Endodermal cell (in vitro differentiated cells): Measurements from ENCODE around the gene SPAG17. TPM values are rescaled to one million over a fixed set of nuclear protein-coding genes. Genes with fewer than 3 reads are reported as not detected.

ENCODE experiments used
- DNase-seq: peaks from one replicate; pipeline ENCODE4 v3.0.0-alpha.2; 2017
- H3K27ac ChIP-seq: 2 replicates; pipeline ENCODE4 v1.5.1; 2013; ENCODE audit warnings: mild to moderate bottlenecking, low read depth, low read length, moderate library complexity
- H3K27me3 ChIP-seq: 2 replicates; pipeline ENCODE4 v1.6.1; 2013; ENCODE audit warnings: mild to moderate bottlenecking, low read length, moderate library complexity; ENCODE audit not compliant: insufficient read depth, control insufficient read depth, poor library complexity, severe bottlenecking
- H3K36me3 ChIP-seq: 2 replicates; pipeline ENCODE4 v1.7.0; 2013; ENCODE audit warnings: mild to moderate bottlenecking, low read length, moderate library complexity; ENCODE audit not compliant: control insufficient read depth, insufficient read depth
- H3K4me1 ChIP-seq: one replicate; pipeline ENCODE4 v1.7.0; 2013; ENCODE audit warnings: low read length; ENCODE audit not compliant: control insufficient read depth, insufficient read depth
- H3K4me3 ChIP-seq: 2 replicates; pipeline ENCODE4 v1.5.1; 2013; ENCODE audit warnings: mild to moderate bottlenecking, low read length, moderate library complexity
- H3K9ac ChIP-seq: 2 replicates; pipeline ENCODE4 v1.6.1; 2013; ENCODE audit warnings: mild to moderate bottlenecking, low read length, moderate library complexity; ENCODE audit not compliant: poor library complexity, severe bottlenecking; ENCODE audit errors: extremely low read depth
- H3K9me3 ChIP-seq: 2 replicates; pipeline ENCODE4 v1.6.1; 2013; ENCODE audit warnings: mild to moderate bottlenecking, low read length, moderate library complexity; ENCODE audit not compliant: control insufficient read depth
- H3K27ac Mint-ChIP-seq: 2 replicates; pipeline ENCODE4 v1.8.0; 2020; ENCODE audit warnings: mixed read lengths
- H3K27me3 Mint-ChIP-seq: 2 replicates; pipeline ENCODE4 v1.8.0; 2021; ENCODE audit warnings: mild to moderate bottlenecking, mixed read lengths; ENCODE audit not compliant: insufficient read depth
- H3K36me3 Mint-ChIP-seq: 2 replicates; pipeline ENCODE4 v1.8.0; 2020; ENCODE audit warnings: low read depth, mixed read lengths
- H3K4me1 Mint-ChIP-seq: 2 replicates; pipeline ENCODE4 v1.8.0; 2020; ENCODE audit warnings: mixed read lengths
- H3K4me3 Mint-ChIP-seq: 2 replicates; pipeline ENCODE4 v1.8.0; 2020; ENCODE audit warnings: mild to moderate bottlenecking, moderate library complexity, mixed read lengths
- H3K9me3 Mint-ChIP-seq: 2 replicates; pipeline ENCODE4 v1.8.0; 2020; ENCODE audit warnings: mild to moderate bottlenecking, mixed read lengths
- WGBS, 2 experiments: methylation state at CpG; one replicate each; pipeline versions ENCODE4 v1.1.5 to v1.1.7; 2013; ENCODE audit warnings: missing lambda C conversion rate in 2 of 2, mixed read lengths in 1 of 2; ENCODE audit not compliant: insufficient coverage in 1 of 2, insufficient read length in 1 of 2; 5-methylcytosine and 5-hydroxymethylcytosine counted together
- total RNA-seq, 2 donors: library from RNA; stranded (reverse); fragmentation: NEBNext Ultra II Directional in 1 of 2; extraction: Animal tissue kit (Norgen Biotek cat#: 25700) in 1 of 2; gene quantifications; 2 replicates in 1 of 2; 3 replicates in 1 of 2; pipeline ENCODE4 v1.2.1, GENCODE V29; 2021
- TF ChIP-seq, protein P1 (sequence below): fragments of 200-600 bp; sonication (generic); conservative IDR thresholded peaks from 2 replicates; pipeline ENCODE4 v1.5.0; 2021; ENCODE audit warnings: antibody characterized with exemption, mild to moderate bottlenecking

The SPAG17 gene
- total RNA-seq, 2 donors from 2014 or later, result 5.0 to 6.3 TPM

- no peak overlapping the region for H3K4me3 ChIP-seq
- H3K4me1 ChIP-seq, result no peaks in the 10 kb centered on the region
- peak; percentile 57 for DNase-seq
- H3K9me3 ChIP-seq, result no peaks in the 10 kb centered on the region
- no peak overlapping the region for H3K27ac ChIP-seq
- TF ChIP-seq, protein P1, sequence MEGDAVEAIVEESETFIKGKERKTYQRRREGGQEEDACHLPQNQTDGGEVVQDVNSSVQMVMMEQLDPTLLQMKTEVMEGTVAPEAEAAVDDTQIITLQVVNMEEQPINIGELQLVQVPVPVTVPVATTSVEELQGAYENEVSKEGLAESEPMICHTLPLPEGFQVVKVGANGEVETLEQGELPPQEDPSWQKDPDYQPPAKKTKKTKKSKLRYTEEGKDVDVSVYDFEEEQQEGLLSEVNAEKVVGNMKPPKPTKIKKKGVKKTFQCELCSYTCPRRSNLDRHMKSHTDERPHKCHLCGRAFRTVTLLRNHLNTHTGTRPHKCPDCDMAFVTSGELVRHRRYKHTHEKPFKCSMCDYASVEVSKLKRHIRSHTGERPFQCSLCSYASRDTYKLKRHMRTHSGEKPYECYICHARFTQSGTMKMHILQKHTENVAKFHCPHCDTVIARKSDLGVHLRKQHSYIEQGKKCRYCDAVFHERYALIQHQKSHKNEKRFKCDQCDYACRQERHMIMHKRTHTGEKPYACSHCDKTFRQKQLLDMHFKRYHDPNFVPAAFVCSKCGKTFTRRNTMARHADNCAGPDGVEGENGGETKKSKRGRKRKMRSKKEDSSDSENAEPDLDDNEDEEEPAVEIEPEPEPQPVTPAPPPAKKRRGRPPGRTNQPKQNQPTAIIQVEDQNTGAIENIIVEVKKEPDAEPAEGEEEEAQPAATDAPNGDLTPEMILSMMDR, result peak; percentile 87
- no peak overlapping the region for H3K9ac ChIP-seq
- Mint-ChIP-seq H3K4me1 (peaks cover 15% of the 10 kb centered on the region), H3K36me3 (no peaks in the 10 kb centered on the region), H3K9me3 (peaks cover 2% of the 10 kb centered on the region), H3K27ac (peak overlapping the region; percentile 68), H3K4me3 (no peak overlapping the region), H3K27me3 (peaks cover 11% of the 10 kb centered on the region)
- no peaks in the 10 kb centered on the region for H3K36me3 ChIP-seq
- H3K27me3 ChIP-seq, result peaks cover 15% of the 10 kb centered on the region
- 39 to 40% methylated on average over 1 to 2 of the region's 2 CpGs for WGBS, 2 experiments
Measured at GRCh38 chr1:118077331-118078045, 107.5 kb downstream of the SPAG17 start.

DNA sequence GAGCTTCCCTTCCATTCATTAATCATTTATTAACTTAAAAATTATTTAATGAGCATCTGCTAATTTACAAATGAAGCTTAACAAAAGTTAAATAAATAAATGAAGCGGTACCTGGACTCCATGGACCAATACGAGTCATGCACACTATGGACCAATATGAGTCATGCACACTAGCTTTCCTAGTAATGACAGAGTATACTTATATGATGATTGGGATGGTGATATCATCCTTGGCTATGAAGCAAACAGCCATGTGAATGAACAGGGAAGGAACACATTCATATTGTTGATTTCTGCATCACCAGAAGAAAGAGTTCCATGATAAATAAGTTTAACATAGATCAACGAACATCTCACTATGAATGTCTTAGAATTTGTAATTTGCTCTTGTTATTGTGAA is 109.9 kb downstream of the SPAG17 start:
- H3K4me3 Mint-ChIP-seq, result no peak overlapping the region
- 99 to 100% methylated on average over 1 to 3 of the region's 3 CpGs for WGBS, 2 experiments
- TF ChIP-seq, protein P1, result no peak

DNA sequence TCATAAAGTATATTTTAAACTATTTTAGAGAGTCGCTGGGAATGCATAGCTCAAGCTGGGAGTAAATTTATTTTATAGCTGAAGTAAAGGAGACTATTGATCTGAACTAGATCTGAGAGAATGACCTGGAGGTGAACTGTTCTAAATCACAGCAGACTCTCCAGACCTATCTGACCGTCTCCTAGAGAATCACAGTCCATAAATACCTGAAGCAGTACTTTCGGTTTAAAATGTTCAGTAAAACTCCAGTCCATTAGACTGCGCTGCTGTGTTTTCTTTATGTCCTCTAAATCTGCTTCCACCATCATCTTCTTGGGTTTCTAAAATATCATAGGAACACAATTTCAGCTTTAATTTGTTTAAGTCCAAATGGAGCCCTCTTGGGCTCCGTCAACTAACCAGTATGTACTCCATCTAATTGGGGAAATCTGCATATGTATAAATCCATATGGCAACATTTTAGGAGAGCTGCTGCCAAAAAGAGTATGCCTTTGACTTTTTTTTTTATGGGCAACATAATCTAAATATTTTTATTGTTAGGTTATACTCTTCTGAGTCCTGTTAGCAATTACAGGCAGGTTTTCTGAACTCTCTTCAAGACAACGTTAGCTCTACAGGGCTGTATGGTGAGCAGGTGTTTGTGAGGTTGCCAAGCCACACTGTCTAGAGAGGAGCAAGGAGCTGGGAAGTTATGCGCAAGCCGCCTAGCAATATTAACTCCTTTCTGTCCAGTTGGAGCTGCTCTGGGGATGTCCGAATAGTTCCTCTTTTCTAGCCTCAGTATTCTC is 111.2 kb downstream of the SPAG17 start:
- WGBS, 2 experiments, result 81 to 90% methylated on average over 8 to 9 of the region's 9 CpGs
- Histone ChIP-seq H3K27me3 (no peaks in the 10 kb centered on the region), H3K4me3 (no peak overlapping the region), H3K9me3 (no peaks in the 10 kb centered on the region), H3K4me1 (no peaks in the 10 kb centered on the region), H3K27ac (no peak overlapping the region), H3K36me3 (no peaks in the 10 kb centered on the region), H3K9ac (no peak overlapping the region)
- Mint-ChIP-seq H3K4me3 (no peak overlapping the region), H3K9me3 (no peaks in the 10 kb centered on the region), H3K27me3 (no peaks in the 10 kb centered on the region), H3K27ac (no peak overlapping the region), H3K36me3 (no peaks in the 10 kb centered on the region), H3K4me1 (peaks cover 10% of the 10 kb centered on the region)
- TF ChIP-seq, protein P1, result no peak
- no peak for DNase-seq

More for the DNA sequence above, 109.9 kb downstream of the SPAG17 start:
- H3K9me3 ChIP-seq, result no peaks in the 10 kb centered on the region
- H3K9ac ChIP-seq, result no peak overlapping the region
- H3K27me3 Mint-ChIP-seq, result no peaks in the 10 kb centered on the region
- H3K27ac ChIP-seq, result no peak overlapping the region
- H3K4me3 ChIP-seq, result no peak overlapping the region
- H3K4me1 ChIP-seq, result no peaks in the 10 kb centered on the region
- H3K27ac Mint-ChIP-seq, result no peak overlapping the region
- H3K36me3 Mint-ChIP-seq, result no peaks in the 10 kb centered on the region
- peaks cover 2% of the 10 kb centered on the region for H3K9me3 Mint-ChIP-seq
- H3K27me3 ChIP-seq, result no peaks in the 10 kb centered on the region
- no peaks in the 10 kb centered on the region for H3K36me3 ChIP-seq
- no peak for DNase-seq
- H3K4me1 Mint-ChIP-seq, result peaks cover 10% of the 10 kb centered on the region
